Ovary (tissue), 3 donors: ENCODE data around the gene FLRT2.

ENCODE experiments used
- POLR2A ChIP-seq: fragments of 450-650 bp; IDR thresholded peaks from one replicate; pipeline ENCODE4 v1.6.1; 2017; ENCODE audit warnings: antibody characterized with exemption, mild to moderate bottlenecking, moderate library complexity
- TF ChIP-seq, protein P1 (sequence below), 3 donors: fragments of 450-650 bp in 2 of 3; fragments of 200-600 bp in 1 of 3; IDR thresholded peaks; one replicate each; pipeline versions ENCODE4 v1.5.1 to v1.8.0; 2016 to 2022; ENCODE audit warnings: antibody characterized with exemption in 3 of 3, mild to moderate bottlenecking in 1 of 3
- donor health status: DM: no; HTN: no; CAD: no.

DNA sequence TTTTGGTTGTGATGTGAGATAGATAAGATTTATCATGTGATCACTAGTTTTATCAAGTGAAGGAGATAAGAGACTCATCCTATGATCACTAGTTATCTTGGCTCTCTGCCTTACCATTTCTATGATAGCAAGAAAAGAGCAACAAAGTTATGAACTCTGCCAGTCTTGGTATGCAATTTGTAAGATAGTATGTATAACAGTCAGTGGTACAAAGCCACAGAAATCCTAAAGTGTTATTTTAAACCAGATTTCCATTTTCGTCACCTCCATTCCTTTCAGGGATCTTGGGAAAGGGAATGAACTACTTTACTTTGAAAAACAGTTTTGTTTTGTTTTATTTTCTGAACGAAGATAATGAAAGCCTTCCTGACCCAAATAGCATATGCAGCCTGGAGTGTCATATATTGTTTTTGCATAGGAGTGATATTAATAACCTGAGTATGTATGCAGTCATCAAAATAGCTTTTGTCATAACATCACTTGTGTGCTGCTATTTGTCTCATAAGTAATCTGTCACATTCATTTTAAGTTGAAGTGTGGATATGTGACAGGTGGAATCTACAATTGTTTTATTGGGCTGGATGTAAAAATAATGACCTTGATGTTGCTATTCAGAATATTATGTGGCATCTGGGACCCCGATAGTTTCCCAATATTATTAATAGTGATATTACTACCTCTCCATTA is 35.0 kb downstream of the FLRT2 start:
- TF ChIP-seq, protein P1, sequence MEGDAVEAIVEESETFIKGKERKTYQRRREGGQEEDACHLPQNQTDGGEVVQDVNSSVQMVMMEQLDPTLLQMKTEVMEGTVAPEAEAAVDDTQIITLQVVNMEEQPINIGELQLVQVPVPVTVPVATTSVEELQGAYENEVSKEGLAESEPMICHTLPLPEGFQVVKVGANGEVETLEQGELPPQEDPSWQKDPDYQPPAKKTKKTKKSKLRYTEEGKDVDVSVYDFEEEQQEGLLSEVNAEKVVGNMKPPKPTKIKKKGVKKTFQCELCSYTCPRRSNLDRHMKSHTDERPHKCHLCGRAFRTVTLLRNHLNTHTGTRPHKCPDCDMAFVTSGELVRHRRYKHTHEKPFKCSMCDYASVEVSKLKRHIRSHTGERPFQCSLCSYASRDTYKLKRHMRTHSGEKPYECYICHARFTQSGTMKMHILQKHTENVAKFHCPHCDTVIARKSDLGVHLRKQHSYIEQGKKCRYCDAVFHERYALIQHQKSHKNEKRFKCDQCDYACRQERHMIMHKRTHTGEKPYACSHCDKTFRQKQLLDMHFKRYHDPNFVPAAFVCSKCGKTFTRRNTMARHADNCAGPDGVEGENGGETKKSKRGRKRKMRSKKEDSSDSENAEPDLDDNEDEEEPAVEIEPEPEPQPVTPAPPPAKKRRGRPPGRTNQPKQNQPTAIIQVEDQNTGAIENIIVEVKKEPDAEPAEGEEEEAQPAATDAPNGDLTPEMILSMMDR (IDR thresholded peaks at IDR 0.05): no peak
- no peak for TF ChIP-seq POLR2A
